AG04450 (cell line): ENCODE measurements around the gene LAMB3. TPM values are rescaled to one million over a fixed set of nuclear protein-coding genes. Genes with fewer than 3 reads are reported as not detected.

ENCODE experiments used
- CTCF ChIA-PET: fragments of 300-600, 350-600 bp; formaldehyde crosslinking; extraction: SDS; loops from one replicate; lab custom pipeline; 2022; ENCODE audit warnings: antibody characterized with exemption, inconsistent platforms; lab: Charles Lee
- POLR2A ChIA-PET: fragments of 350-600 bp; formaldehyde crosslinking; extraction: SDS; loops from one replicate; lab custom pipeline; 2021; ENCODE audit warnings: antibody characterized with exemption, inconsistent platforms; lab: Yijun Ruan, JAX
- DNase-seq: peaks from one replicate; pipeline ENCODE4 v3.0.0-alpha.2; 2011; ENCODE audit warnings: low read depth, low spot score
- H3K27ac ChIP-seq: one replicate; pipeline ENCODE4 v1.5.1; 2012; ENCODE audit warnings: low read depth, low read length, control low read depth
- H3K27me3 ChIP-seq: one replicate; pipeline ENCODE4 v1.6.0; 2012; ENCODE audit warnings: low read length; ENCODE audit not compliant: control insufficient read depth, insufficient read depth
- H3K4me3 ChIP-seq: 2 replicates; pipeline ENCODE4 v1.5.1; 2011; ENCODE audit warnings: mild to moderate bottlenecking, low read depth, low read length, control low read depth
- H3K9me3 ChIP-seq: 2 replicates; pipeline ENCODE4 v1.5.1; 2012; ENCODE audit warnings: low read length; ENCODE audit not compliant: control insufficient read depth, insufficient read depth
- polyA plus RNA-seq: library from polyadenylated mRNA; depleted of rRNA; stranded (reverse); fragments of >200 nt; gene quantifications from 2 replicates; pipeline ENCODE4 v1.2.3, GENCODE V29; 2011
- TF ChIP-seq, protein P1 (sequence below): IDR thresholded peaks from 2 replicates; pipeline ENCODE4 v1.5.1; 2011; ENCODE audit warnings: low read depth, low read length, control low read depth, inconsistent platforms

Gene LAMB3
- polyA plus RNA-seq, 1 experiment, result 2.6 TPM

DNA sequence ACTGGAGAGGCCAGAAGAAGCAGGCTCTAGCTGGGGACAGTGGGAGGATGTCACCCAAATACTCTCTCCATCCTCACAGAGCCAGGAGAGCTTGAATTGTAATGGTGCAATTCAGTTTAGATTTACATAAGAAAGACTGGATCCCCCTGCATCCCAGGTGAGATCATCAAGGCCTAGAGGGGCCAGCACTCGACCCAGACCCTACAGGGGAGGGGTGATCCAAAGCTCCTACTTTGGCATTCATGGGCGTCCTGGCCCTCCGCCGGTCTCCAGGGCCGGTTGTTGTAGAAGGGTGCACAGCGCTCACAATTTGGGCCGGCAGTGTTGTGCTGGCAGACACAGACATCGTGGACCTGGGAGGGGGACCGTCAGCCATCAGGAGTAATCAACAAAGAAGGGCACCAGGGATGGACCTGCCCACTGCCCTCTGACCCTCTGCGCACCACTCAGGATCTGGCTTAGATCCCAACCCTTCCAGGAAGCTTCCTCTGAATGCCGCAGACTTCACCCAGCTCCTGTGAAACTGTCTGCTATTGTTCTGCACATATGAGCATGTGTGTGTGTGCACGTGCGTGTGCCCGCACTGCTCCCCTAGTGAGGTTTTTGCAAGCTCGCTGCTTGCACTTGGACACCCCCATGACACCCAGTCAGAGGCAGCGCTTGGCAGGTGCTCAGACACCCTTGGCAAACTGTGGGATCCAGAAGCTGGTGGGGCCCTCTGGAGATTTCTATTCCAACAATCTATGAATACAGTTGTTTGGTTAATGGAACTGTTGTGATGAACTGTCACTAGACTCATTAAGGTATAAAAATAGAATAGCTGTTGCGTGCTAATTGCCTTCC is 21.6 kb downstream of the LAMB3 start:
- H3K9me3 ChIP-seq, result no peaks in the 10 kb centered on the region; the same call in 1 of the 2 replicates
- CTCF ChIA-PET, result interaction anchor here (0.9 to 2.0 kb wide), 8 partner anchors 14 to 118 kb away, joined by 3 to 6 read pairs (median 4); no protein-coding TSS in a partner anchor
- TF ChIP-seq, protein P1, sequence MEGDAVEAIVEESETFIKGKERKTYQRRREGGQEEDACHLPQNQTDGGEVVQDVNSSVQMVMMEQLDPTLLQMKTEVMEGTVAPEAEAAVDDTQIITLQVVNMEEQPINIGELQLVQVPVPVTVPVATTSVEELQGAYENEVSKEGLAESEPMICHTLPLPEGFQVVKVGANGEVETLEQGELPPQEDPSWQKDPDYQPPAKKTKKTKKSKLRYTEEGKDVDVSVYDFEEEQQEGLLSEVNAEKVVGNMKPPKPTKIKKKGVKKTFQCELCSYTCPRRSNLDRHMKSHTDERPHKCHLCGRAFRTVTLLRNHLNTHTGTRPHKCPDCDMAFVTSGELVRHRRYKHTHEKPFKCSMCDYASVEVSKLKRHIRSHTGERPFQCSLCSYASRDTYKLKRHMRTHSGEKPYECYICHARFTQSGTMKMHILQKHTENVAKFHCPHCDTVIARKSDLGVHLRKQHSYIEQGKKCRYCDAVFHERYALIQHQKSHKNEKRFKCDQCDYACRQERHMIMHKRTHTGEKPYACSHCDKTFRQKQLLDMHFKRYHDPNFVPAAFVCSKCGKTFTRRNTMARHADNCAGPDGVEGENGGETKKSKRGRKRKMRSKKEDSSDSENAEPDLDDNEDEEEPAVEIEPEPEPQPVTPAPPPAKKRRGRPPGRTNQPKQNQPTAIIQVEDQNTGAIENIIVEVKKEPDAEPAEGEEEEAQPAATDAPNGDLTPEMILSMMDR, result no peak
- DNase-seq, result no peak
- no peaks in the 10 kb centered on the region for H3K27me3 ChIP-seq
- no peak overlapping the region for H3K27ac ChIP-seq
- H3K4me3 ChIP-seq, result no peak overlapping the region
- POLR2A ChIA-PET, result no interaction called here

- Histone ChIP-seq H3K4me3 (no peak overlapping the region), H3K27me3 (no peaks in the 10 kb centered on the region), H3K9me3 (no peaks in the 10 kb centered on the region; the same call in 1 of the 2 replicates), H3K27ac (no peak overlapping the region)
- POLR2A ChIA-PET, result no interaction called here
- CTCF ChIA-PET, result interaction anchor here (0.9 to 3.1 kb wide), 8 partner anchors 12 to 119 kb away, joined by 3 to 15 read pairs (median 4); no protein-coding TSS in a partner anchor
- TF ChIP-seq, protein P1, result no peak
- DNase-seq, result no peak
Observed at GRCh38 chr1:209629621-209630382, 22.4 kb downstream of the LAMB3 start.

GRCh38 chr1:209628618-209629299 is 23.5 kb downstream of the LAMB3 start:
- TF ChIP-seq, protein P1, result no peak
- DNase-seq, result no peak
- no peaks in the 10 kb centered on the region; the same call in 1 of the 2 replicates for H3K9me3 ChIP-seq
- H3K27ac ChIP-seq, result no peak overlapping the region
- no peak overlapping the region for H3K4me3 ChIP-seq
- ChIA-PET CTCF (interaction anchor here (0.7 to 3.1 kb wide), 7 partner anchors 10 to 119 kb away, joined by 3 to 15 read pairs (median 3); no protein-coding TSS in a partner anchor), POLR2A (no interaction called here)
- H3K27me3 ChIP-seq, result no peaks in the 10 kb centered on the region

- POLR2A ChIA-PET, result no interaction called here
- Histone ChIP-seq H3K4me3 (no peak overlapping the region), H3K27ac (no peak overlapping the region), H3K9me3 (no peaks in the 10 kb centered on the region; the same call in 1 of the 2 replicates), H3K27me3 (no peaks in the 10 kb centered on the region)
- TF ChIP-seq, protein P1, result peak; percentile 97
- CTCF ChIA-PET, result interaction anchor here (0.6 to 3.1 kb wide), 33 partner anchors 9 to 122 kb away, joined by 3 to 21 read pairs (median 5); partner anchors contain the start of gene CAMK1G
- DNase-seq, result no peak
Observed at GRCh38 chr1:209627732-209628196, 24.5 kb downstream of the LAMB3 start.
